ENCODE data around the gene POLE4. TPM values are rescaled to one million over a fixed set of nuclear protein-coding genes. Genes with fewer than 3 reads are reported as not detected.
A peak's percentile ranks its signal among the peaks of the same experiment; 100 is the strongest.

Gene POLE4
- total RNA-seq, 4 donors from 2014 or later: 22.3 to 49.5 (median 30.9) TPM

DNA sequence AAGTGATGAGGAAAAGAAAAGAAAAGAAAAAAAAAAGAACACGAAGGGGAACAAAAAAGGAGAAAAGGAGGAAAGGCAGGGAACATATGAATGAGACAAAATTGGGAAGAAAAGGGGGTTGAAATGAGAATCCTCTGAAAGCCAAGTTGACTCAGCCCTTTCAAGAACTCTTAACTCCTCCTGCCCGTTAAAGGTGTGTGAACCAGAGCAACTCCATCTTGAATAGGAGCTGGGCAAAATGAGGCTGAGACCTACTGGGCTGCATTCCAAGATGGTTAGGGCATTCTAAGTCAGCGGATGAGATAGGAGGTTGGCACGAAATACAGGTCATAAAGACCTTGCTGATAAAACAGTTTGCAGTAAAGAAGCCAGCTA is 4.0 kb upstream of the POLE4 start:
- TF ChIP-seq POLR2A (IDR thresholded peaks at IDR 0.05): no peak
- TF ChIP-seq, protein P1, sequence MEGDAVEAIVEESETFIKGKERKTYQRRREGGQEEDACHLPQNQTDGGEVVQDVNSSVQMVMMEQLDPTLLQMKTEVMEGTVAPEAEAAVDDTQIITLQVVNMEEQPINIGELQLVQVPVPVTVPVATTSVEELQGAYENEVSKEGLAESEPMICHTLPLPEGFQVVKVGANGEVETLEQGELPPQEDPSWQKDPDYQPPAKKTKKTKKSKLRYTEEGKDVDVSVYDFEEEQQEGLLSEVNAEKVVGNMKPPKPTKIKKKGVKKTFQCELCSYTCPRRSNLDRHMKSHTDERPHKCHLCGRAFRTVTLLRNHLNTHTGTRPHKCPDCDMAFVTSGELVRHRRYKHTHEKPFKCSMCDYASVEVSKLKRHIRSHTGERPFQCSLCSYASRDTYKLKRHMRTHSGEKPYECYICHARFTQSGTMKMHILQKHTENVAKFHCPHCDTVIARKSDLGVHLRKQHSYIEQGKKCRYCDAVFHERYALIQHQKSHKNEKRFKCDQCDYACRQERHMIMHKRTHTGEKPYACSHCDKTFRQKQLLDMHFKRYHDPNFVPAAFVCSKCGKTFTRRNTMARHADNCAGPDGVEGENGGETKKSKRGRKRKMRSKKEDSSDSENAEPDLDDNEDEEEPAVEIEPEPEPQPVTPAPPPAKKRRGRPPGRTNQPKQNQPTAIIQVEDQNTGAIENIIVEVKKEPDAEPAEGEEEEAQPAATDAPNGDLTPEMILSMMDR (IDR thresholded peaks at IDR 0.05 in 4 of 5, conservative IDR thresholded peaks at IDR 0.05 in 1 of 5): no peak
- H3K27ac ChIP-seq: no peak overlapping the region
- intact Hi-C loops (cut with DNase I; ENCODE audit: low total_unique reads): loop anchor here (10.0 kb wide), 1 partner anchor 760 kb away; the partner anchor contains the start of gene GCFC2
- H3K9me3 ChIP-seq: no peaks in the 10 kb centered on the region
- no peaks in the 10 kb centered on the region for H3K27me3 ChIP-seq
- in situ Hi-C loops (cut with MboI; ENCODE audit: low sequenced_read_pairs in 4 of 4): no loop called here
- H3K4me1 ChIP-seq: peaks cover 8 to 12% of the 10 kb centered on the region in 2 donors
- no peak overlapping the region for H3K4me3 ChIP-seq
- ATAC-seq: no peak
- no peaks in the 10 kb centered on the region for H3K36me3 ChIP-seq
- DNase-seq: no peak

DNA sequence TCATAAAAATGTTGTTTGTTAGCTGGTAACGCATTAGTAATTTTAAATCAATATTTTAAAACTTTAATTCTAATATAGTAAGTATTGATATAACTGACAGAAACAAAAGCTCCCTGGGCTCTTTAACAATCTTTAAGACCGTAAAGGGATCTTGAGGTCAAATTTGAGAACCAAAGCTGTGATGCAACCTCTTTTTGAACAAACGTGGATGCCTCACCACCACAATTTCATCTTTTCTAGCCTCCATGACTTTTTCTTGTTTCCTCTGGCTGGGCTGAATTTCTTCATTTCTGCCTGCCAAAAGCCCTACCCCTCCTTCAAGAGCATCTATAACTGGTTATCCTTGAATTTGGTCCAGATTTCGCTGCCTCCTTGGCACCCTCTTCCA is 563 bp upstream of the POLE4 start:
- H3K4me3 ChIP-seq: peak overlapping the region; percentile 66 to 84 (median 78)
- peaks cover 8 to 12% of the 10 kb centered on the region in 2 donors for H3K4me1 ChIP-seq
- H3K9me3 ChIP-seq: no peaks in the 10 kb centered on the region
- peak overlapping the region; percentile 78 to 95 (median 88) for H3K27ac ChIP-seq
- intact Hi-C loops (cut with DNase I; ENCODE audit: low total_unique reads) (loop anchor here (10.0 kb wide), 1 partner anchor 757 kb away; the partner anchor contains the start of gene GCFC2), in situ Hi-C loops (cut with MboI; ENCODE audit: low sequenced_read_pairs in 4 of 4) (no loop called here)
- TF ChIP-seq POLR2A (IDR thresholded peaks at IDR 0.05): no peak
- TF ChIP-seq, protein P1 (IDR thresholded peaks at IDR 0.05 in 4 of 5, conservative IDR thresholded peaks at IDR 0.05 in 1 of 5): no peak
- peaks cover 0 to 28% of the 10 kb centered on the region in 2 donors for H3K36me3 ChIP-seq
- H3K27me3 ChIP-seq: no peaks in the 10 kb centered on the region
- DNase-seq (no peak), ATAC-seq (no peak)

DNA sequence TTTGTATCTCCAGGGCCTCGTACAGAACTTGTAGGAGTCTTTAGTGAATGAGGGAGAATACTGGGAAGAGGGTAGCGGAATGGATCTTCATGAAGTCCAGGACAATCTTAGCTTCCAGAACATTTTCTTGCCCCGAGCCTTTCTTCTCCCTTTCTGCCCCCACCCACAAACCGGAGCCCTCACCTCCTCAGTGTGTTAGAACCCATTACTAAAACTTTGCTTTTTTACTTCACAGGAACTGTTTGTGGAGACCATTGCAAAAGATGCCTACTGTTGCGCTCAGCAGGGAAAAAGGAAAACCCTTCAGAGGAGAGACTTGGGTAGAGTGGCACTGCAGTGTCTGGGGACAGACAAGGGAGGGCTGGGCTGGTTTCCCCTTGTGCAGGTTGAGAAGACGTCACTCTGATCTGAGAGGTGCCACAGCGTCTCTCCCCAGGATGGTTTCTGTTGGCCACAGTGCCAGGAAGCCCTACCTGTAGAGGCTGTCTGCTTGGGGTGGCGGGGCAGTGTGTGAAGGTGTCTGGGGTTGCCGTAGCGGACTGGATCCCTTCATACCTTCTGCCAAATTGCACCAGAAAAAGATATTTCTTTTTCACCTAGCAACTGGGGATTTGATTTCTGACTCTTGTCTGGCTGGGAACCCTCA is 786 bp downstream of the POLE4 start:
- no peaks in the 10 kb centered on the region for H3K27me3 ChIP-seq
- TF ChIP-seq, protein P1 (IDR thresholded peaks at IDR 0.05 in 4 of 5, conservative IDR thresholded peaks at IDR 0.05 in 1 of 5): no peak
- TF ChIP-seq POLR2A (IDR thresholded peaks at IDR 0.05): no peak
- no peak for DNase-seq
- ATAC-seq: no peak
- no peaks in the 10 kb centered on the region for H3K9me3 ChIP-seq
- H3K27ac ChIP-seq: peak overlapping the region; percentile 78 to 95 (median 88)
- H3K4me1 ChIP-seq: peaks cover 8 to 12% of the 10 kb centered on the region in 2 donors
- intact Hi-C loops (cut with DNase I; ENCODE audit: low total_unique reads) (loop anchor here (10.0 kb wide), 1 partner anchor 756 kb away; the partner anchor contains the start of gene GCFC2), in situ Hi-C loops (cut with MboI; ENCODE audit: low sequenced_read_pairs in 4 of 4) (no loop called here)
- peaks cover 0 to 36% of the 10 kb centered on the region in 2 donors for H3K36me3 ChIP-seq
- peak overlapping the region; percentile 66 to 84 (median 78) for H3K4me3 ChIP-seq

DNA sequence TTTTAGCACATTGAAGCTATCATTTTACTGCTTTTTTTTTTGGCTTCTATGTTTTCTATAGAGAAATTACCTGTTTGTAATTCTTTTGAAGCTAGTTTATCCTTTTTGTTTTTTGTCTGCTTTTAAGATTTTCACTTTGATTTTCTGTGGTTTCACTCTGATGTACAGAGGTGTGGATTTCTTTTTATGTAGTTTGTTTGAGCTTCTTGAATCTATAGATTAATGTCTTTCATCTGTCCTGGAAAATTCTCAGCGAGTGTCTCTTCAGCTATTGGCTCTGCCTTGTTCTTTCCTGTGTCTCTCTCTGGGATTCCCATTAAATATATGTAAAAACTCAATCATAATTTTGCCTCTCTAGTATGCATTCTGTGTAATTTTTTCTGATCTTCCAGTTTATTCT is 8.4 kb downstream of the POLE4 start:
- no peaks in the 10 kb centered on the region for H3K4me1 ChIP-seq
- DNase-seq (no peak), ATAC-seq (no peak)
- no peak overlapping the region for H3K4me3 ChIP-seq
- no peaks in the 10 kb centered on the region for H3K27me3 ChIP-seq
- H3K9me3 ChIP-seq: no peaks in the 10 kb centered on the region
- H3K36me3 ChIP-seq: peaks cover 0 to 40% of the 10 kb centered on the region in 2 donors
- no peak overlapping the region for H3K27ac ChIP-seq
- in situ Hi-C loops (cut with MboI; ENCODE audit: low sequenced_read_pairs in 4 of 4): no loop called here
- intact Hi-C loops (cut with DNase I; ENCODE audit: low total_unique reads): no loop called here
- TF ChIP-seq, protein P1 (IDR thresholded peaks at IDR 0.05 in 4 of 5, conservative IDR thresholded peaks at IDR 0.05 in 1 of 5): no peak
- TF ChIP-seq POLR2A (IDR thresholded peaks at IDR 0.05): no peak
